Measurements from ENCODE around the gene FGGY.
A peak's percentile ranks its signal among the peaks of the same experiment; 100 is the strongest.
"Not testable (repeated sequence)": the region's sequence is repeated elsewhere in the genome, so short reads cannot be mapped to it uniquely, and the experiment has no call there.

Gene FGGY

GRCh38 chr1:59545830-59546229 is 248.9 kb downstream of the FGGY start:
- DNase-seq (ENCODE audit: low read depth): no peak

GRCh38 chr1:59549066-59549837 is 252.4 kb downstream of the FGGY start:
- DNase-seq (ENCODE audit: low read depth): no peak

- peak; percentile 97 for DNase-seq (ENCODE audit: low read depth)
Measured at GRCh38 chr1:59549903-59550302, 253.0 kb downstream of the FGGY start.

GRCh38 chr1:59552007-59552406 is 255.1 kb downstream of the FGGY start:
- DNase-seq (ENCODE audit: low read depth): no peak

GRCh38 chr1:59553371-59553770 is 256.5 kb downstream of the FGGY start:
- DNase-seq (ENCODE audit: low read depth): no peak

- no peak for DNase-seq (ENCODE audit: low read depth)
Measured at GRCh38 chr1:59554011-59554663, 257.2 kb downstream of the FGGY start.

GRCh38 chr1:59554752-59555151 is 257.9 kb downstream of the FGGY start:
- DNase-seq (ENCODE audit: low read depth): no peak

GRCh38 chr1:59556398-59556797 is 259.5 kb downstream of the FGGY start:
- no peak for DNase-seq (ENCODE audit: low read depth)

GRCh38 chr1:59556802-59557548 is 260.1 kb downstream of the FGGY start:
- DNase-seq (ENCODE audit: low read depth): no peak

- no peak for DNase-seq (ENCODE audit: low read depth)
Measured at GRCh38 chr1:59557549-59557885, 260.6 kb downstream of the FGGY start.

GRCh38 chr1:59558580-59558979 is 261.7 kb downstream of the FGGY start:
- not testable (repeated sequence) for DNase-seq (ENCODE audit: low read depth)

- DNase-seq (ENCODE audit: low read depth): no peak
Measured at GRCh38 chr1:59560807-59561450, 264.0 kb downstream of the FGGY start.

- DNase-seq (ENCODE audit: low read depth): no peak
Measured at GRCh38 chr1:59561796-59562195, 264.9 kb downstream of the FGGY start.

GRCh38 chr1:59564192-59564891 is 267.4 kb downstream of the FGGY start:
- DNase-seq (ENCODE audit: low read depth): peak; percentile 69

GRCh38 chr1:59565611-59566410 is 268.9 kb downstream of the FGGY start:
- DNase-seq (ENCODE audit: low read depth): peak; percentile 74

- DNase-seq (ENCODE audit: low read depth): peak; percentile 9
Measured at GRCh38 chr1:59568158-59568935, 271.5 kb downstream of the FGGY start.

- DNase-seq (ENCODE audit: low read depth): no peak
Measured at GRCh38 chr1:59569198-59569597, 272.3 kb downstream of the FGGY start.

- DNase-seq (ENCODE audit: low read depth): no peak
Measured at GRCh38 chr1:59570524-59570923, 273.6 kb downstream of the FGGY start.

- DNase-seq (ENCODE audit: low read depth): peak; percentile 97
Measured at GRCh38 chr1:59574085-59574484, 277.2 kb downstream of the FGGY start.

GRCh38 chr1:59577774-59578173 is 280.9 kb downstream of the FGGY start:
- DNase-seq (ENCODE audit: low read depth): no peak
